CD4-positive, alpha-beta T cell treated with Interleukin-6 for 4 hours (primary cell): ENCODE data around the gene EFNA5.
"Not testable (repeated sequence)": the region's sequence is repeated elsewhere in the genome, so short reads cannot be mapped to it uniquely, and the experiment has no call there.

Experiments used
- DNase-seq: peaks from one replicate; pipeline ENCODE4 v3.0.0-alpha.2; 2020; ENCODE audit warnings: mixed read lengths

EFNA5 gene

GRCh38 chr5:107474716-107475489 is 195.8 kb downstream of the EFNA5 start:
- DNase-seq = no peak

- no peak for DNase-seq
These were observed 196.4 kb downstream of the EFNA5 start for GRCh38 chr5:107474361-107474715.

DNA sequence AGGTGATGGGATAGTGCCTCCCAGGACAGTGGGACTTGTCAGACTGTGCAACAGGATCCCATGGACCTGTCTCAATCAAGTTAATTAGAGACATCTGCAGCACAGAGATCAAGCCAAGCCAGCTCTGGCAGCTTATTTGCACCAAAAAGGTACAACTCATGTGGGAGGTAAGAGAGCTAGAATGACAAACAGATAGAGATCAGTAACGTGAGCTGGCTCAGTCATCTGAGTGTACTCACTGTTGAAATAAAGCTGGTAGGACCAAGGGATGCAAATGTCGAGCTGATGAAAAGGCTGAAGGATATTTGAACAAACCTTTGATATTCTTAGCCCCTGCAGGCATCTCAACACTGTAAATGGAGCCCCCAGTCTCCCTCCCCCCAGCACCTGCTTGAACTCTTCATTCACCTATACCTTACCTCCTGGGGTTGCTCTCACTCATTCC is 198.1 kb downstream of the EFNA5 start:
- no peak for DNase-seq

DNA sequence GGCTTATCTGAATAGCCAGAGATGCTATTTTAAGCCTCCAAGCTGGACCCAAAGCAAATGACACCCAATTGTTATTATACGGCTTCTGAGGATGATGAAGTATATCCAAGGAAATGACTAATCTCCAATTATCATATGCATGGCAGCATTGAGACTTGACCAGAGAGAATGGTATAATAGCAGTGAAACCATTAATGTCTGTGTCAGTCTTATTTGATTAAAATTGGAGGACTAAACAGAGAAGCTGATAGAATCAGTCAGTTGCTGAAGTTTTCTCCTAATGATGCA is 200.5 kb downstream of the EFNA5 start:
- DNase-seq = no peak

GRCh38 chr5:107469485-107470294 is 201.0 kb downstream of the EFNA5 start:
- no peak for DNase-seq

DNA sequence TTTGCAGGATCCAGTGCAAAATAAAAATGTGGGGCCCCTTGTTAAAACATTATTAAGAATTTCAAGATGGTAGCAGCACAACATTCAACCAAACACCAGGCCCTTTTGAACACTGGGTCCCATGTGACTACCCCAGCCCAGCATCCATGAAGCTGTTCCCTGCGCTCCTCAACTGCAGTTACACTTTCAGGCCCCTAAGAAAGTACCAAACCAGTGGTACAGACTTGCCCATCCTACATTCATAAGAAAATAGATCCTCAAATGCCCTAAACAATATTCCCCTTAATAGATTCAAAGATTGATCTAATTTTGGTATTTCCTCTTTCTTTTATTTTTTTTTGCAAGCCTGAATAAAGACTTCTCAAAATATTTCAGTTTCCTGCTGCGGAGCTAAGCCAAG is 201.7 kb downstream of the EFNA5 start:
- no peak for DNase-seq

GRCh38 chr5:107468276-107468675 is 202.5 kb downstream of the EFNA5 start:
- no peak for DNase-seq

GRCh38 chr5:107467137-107467932 is 203.4 kb downstream of the EFNA5 start:
- no peak for DNase-seq

DNA sequence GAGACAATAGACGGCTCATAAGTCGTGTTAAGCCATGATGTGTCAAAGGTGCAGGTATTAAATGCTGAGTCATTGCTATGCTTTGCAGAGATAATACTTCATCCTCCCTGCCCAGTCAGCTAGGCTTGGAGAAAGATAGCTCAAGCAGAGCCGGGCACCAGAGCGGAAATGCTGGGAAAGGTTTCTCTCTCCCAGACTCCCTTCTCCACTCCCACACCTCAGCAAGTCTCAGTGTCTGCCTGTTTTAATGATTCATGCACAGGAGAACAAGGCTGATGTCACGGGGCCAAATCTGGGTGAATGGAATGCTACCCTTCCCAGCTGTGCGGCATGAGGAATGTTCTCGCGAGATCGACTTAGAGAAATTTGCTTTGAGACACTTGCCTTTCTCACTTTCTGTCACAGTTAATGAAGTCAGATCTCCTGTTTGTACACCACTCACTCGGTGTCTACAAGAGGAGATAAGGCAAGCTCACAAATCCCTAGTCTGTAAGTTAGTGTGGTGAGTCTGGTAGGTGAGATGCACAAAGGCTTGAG is 204.4 kb downstream of the EFNA5 start:
- DNase-seq = no peak

DNA sequence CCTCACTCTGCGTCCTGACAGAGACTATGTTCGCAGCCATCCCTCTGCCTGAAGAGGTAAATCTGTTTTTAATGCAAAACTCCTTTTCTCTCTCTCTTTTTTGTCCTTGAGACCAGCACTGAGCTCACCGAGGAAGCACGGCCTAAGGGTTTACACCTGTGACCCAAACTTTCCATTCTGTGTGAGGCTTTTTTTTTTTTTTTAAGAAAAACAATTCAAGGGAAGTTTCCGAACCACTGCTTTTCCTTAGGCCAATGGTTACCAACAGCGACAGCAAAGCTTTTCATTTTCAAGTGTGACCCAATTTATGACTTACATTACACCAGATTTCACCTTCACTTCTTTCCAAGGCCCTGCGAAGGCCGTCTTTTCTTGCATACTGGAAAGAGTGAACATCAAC is 205.9 kb downstream of the EFNA5 start:
- no peak for DNase-seq

DNA sequence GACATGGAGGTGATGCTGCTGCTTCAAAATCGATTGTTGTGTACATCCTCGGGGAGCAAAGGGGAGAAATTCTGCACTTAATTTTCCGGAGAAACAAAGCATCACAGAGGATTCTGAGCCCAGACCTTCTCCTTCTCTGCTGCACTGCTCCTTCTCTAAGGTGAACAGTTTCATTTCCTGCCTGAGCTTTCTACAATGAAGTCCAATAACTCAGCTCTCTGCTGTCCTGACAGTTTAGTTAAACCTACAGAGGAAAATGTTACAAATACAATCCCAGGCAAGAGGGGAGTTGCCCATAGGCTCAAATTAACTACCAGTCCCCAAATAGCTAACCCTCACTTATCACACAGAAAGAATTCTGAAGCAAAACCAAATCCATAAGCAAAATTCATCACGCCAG is 206.3 kb downstream of the EFNA5 start:
- DNase-seq = no peak

GRCh38 chr5:107463731-107464130 is 207.0 kb downstream of the EFNA5 start:
- no peak for DNase-seq

- DNase-seq = no peak
These were observed 209.0 kb downstream of the EFNA5 start for GRCh38 chr5:107461770-107462169.

- no peak for DNase-seq
These were observed 209.9 kb downstream of the EFNA5 start for GRCh38 chr5:107460789-107461188.

GRCh38 chr5:107459605-107460004 is 211.1 kb downstream of the EFNA5 start:
- no peak for DNase-seq

GRCh38 chr5:107458322-107458721 is 212.4 kb downstream of the EFNA5 start:
- no peak for DNase-seq

GRCh38 chr5:107457881-107458280 is 212.9 kb downstream of the EFNA5 start:
- DNase-seq = no peak

DNA sequence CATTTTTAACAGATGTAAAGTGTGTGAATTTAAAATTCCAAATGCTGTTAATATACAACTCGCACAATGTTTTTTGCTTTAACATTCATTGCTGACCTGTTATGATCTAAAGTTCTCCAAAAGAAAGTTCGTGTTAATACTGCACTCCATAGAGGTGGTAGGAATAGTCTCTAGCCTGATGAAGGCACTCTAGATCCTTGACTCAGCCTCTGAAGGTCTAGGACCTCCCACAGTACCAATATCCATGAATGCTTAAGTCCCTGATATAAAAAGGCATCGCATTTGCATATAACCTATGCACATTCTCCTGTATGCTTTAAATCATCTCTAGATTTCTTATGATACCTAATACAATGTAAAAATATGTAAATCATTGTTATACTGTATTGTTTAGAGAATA is 213.6 kb downstream of the EFNA5 start:
- DNase-seq = no peak

DNA sequence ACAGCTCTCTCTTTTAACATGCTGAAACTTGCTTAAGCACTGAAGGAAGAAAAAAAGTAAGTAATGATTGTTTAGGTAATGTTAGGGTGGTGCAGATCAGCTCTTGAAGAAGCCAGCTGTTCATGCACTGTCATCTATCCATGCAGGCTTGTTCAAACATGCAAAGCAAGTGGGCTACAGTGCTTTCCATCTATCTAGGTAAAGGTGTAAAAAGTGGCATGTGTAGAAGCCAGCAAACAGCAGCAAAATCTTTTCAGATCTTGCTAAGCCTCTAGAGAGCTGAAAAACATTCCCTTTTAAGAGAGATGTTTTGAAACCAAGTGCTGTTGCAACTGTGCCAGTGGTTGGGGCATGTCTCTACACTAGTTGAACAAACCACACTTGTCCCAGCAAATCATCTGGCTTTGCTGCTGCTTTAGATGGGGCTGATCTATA is 214.4 kb downstream of the EFNA5 start:
- no peak for DNase-seq

DNA sequence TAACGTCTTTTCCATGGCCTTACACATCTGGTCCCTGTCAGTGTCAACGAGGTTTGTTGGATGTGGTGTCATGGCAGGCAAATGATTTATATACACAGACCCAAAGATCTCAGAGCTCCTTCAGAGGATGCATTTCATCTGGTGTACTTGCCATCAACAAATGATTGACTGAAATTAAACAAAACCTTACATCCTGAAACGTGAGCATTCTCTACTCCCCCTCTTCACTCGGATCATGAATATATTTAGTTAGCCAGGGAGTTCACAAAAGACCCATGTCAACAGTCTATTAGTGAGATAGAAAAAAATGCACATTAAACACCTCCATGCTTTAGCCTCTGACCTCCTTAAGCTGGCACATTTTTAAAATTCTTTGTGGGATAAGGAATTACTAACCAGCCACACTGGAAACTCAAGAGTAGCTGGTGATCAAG is 215.6 kb downstream of the EFNA5 start:
- DNase-seq = no peak

- not testable (repeated sequence) for DNase-seq
These were observed 218.9 kb downstream of the EFNA5 start for GRCh38 chr5:107451827-107452226.

- DNase-seq = no peak
These were observed 219.7 kb downstream of the EFNA5 start for GRCh38 chr5:107451028-107451427.

GRCh38 chr5:107450531-107450930 is 220.2 kb downstream of the EFNA5 start:
- DNase-seq = no peak
